Measurements from ENCODE around the gene SLC24A3. TPM values are rescaled to one million over a fixed set of nuclear protein-coding genes. Genes with fewer than 3 reads are reported as not detected.

SLC24A3 gene
- total and polyA plus RNA-seq, 5 donors, result 0.57 to 1.1 (median 0.76) TPM

DNA sequence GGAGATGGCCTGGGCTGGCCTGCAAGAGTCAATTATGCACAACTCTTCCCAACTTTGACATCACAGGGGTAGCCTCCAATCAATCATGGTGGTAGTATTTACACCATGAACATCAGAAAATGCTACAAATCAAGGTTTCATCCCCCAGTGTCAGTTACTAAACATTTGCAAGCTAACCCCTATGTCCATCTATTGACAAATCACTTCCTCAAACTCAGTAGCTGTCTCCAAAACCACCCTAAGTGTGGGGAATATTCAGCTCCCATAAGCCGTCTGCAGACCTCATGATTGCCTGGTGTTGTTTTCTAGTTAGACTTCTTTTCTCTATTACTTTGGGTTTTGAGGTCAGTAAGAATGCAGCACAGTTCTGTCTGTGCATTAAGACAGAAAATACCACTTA lies 344.8 kb downstream of the SLC24A3 start:
- ATAC-seq, result no peak
- no peak for DNase-seq
- no peaks in the 10 kb centered on the region for H3K4me1 ChIP-seq (ENCODE audit: control insufficient read depth, insufficient read depth, low read length)
- no peak overlapping the region for H3K27ac ChIP-seq (ENCODE audit: low read length)
- H3K4me3 ChIP-seq (ENCODE audit: low read length), result no peak overlapping the region
- no peaks in the 10 kb centered on the region for H3K9me3 ChIP-seq (ENCODE audit: control insufficient read depth, low read length)
- 83% methylated on average over 1 of the region's 1 CpG for WGBS
- H3K27me3 ChIP-seq (ENCODE audit: control insufficient read depth, insufficient read depth), result no peaks in the 10 kb centered on the region
- intact Hi-C loops (cut with DNase I), result no loop called here

DNA sequence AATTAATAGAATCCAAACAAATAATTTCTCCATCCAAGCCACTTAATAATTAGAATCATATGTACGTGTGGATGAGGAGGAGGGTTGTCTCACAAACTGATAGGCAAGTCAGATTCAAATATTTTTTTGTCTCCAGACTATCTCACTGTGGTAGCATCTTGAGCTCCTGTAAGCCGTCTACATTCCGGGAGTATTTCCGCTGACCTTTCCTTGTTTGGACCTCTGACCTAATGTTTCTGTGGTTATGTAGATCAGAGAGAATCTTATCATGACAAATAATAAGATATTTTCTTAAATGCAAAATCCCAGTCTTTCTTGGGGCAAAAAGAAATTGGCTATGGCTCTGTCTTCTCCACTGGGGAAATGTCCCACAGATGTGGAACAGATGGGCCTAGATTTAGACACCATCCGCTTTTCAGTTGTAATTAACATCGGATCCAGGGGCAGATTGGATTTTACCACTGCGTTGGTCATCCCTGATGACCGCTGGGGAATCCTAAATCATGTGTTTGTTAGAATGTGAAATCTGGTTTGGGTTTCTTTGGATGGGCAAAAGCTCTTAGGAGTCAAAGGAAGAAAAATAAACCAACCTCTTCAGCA lies 348.5 kb downstream of the SLC24A3 start:
- no peaks in the 10 kb centered on the region for H3K9me3 ChIP-seq (ENCODE audit: control insufficient read depth, low read length)
- DNase-seq (no peak), ATAC-seq (no peak)
- H3K27me3 ChIP-seq (ENCODE audit: control insufficient read depth, insufficient read depth), result no peaks in the 10 kb centered on the region
- H3K4me3 ChIP-seq (ENCODE audit: low read length), result no peak overlapping the region
- intact Hi-C loops (cut with DNase I), result loop anchor here in 1 of 4 donors (10.0 kb wide), 1 partner anchor 146 kb away; no protein-coding TSS in a partner anchor
- no peak overlapping the region for H3K27ac ChIP-seq (ENCODE audit: low read length)
- no peaks in the 10 kb centered on the region for H3K4me1 ChIP-seq (ENCODE audit: control insufficient read depth, insufficient read depth, low read length)
- WGBS, result 64% methylated on average over 8 of the region's 8 CpGs

DNA sequence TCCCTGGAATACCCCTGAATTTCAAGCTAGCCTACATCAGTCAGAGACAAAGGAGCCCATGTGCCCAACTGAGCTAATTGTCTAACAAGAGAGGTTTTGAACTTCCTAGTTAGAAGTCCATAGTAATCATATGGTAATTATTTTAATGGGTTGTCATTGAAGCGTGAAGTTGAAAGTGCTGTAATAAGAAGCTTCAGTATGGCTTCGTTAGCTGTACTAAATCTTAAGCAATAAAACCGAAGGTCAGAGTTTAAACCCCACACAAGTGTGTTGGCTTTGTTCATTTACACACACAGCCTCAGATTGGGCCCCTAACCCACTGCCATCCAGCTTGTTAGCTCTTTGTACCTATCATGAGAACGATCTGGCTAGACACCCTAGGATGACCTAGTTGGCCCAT lies 350.0 kb downstream of the SLC24A3 start:
- Histone ChIP-seq H3K9me3 (ENCODE audit: control insufficient read depth, low read length) (no peaks in the 10 kb centered on the region), H3K4me3 (ENCODE audit: low read length) (no peak overlapping the region), H3K27me3 (ENCODE audit: control insufficient read depth, insufficient read depth) (no peaks in the 10 kb centered on the region), H3K4me1 (ENCODE audit: control insufficient read depth, insufficient read depth, low read length) (no peaks in the 10 kb centered on the region), H3K27ac (ENCODE audit: low read length) (no peak overlapping the region)
- ATAC-seq, result no peak
- intact Hi-C loops (cut with DNase I), result loop anchor here in 1 of 4 donors (10.0 kb wide), 1 partner anchor 148 kb away; no protein-coding TSS in a partner anchor
- WGBS, result 85% methylated on average over 4 of the region's 4 CpGs
- no peak for DNase-seq

DNA sequence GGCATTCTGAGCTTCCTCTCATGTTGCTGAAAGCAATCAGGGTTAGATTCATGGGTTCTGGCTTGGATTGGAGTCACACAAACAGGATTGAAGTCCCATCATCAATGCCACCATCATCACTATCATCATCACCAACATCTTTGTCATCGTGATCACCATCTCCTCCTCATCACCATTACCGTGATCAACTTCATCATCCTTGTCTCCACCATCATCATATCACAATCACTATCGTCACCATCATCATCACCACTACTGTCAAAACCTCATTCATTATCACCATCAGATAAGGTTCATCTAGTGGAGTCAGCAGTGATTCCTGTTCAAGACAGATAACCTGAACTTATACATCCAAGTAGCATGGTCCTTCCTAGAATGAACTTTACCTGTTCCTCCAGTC lies 351.8 kb downstream of the SLC24A3 start:
- ATAC-seq, result no peak
- Histone ChIP-seq H3K9me3 (ENCODE audit: control insufficient read depth, low read length) (no peaks in the 10 kb centered on the region), H3K4me3 (ENCODE audit: low read length) (no peak overlapping the region), H3K27ac (ENCODE audit: low read length) (no peak overlapping the region), H3K27me3 (ENCODE audit: control insufficient read depth, insufficient read depth) (no peaks in the 10 kb centered on the region), H3K4me1 (ENCODE audit: control insufficient read depth, insufficient read depth, low read length) (no peaks in the 10 kb centered on the region)
- 91% methylated on average over 3 of the region's 3 CpGs for WGBS
- DNase-seq, result no peak
- intact Hi-C loops (cut with DNase I), result loop anchor here in 1 of 4 donors (10.0 kb wide), 1 partner anchor 149 kb away; no protein-coding TSS in a partner anchor

DNA sequence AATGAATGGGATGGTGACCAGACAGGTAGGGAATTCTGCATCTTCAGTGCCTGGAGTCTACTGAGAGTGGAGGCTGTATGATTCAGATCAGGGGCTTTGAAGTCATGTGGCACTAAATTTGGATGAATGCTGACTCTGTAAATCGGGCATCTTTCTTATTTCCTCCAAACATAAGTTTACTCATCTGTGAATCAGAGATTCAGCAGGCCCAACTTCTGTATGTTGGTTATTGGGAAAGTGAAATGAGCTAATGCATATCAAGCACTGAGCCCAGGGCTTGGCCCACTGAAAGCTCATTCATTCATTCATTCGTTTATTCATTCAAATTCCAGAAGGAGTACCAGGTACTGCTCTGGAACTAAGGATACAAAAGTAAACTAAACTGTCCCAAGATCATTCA lies 353.3 kb downstream of the SLC24A3 start:
- DNase-seq, result no peak
- intact Hi-C loops (cut with DNase I), result loop anchor here in 1 of 4 donors (10.0 kb wide), 1 partner anchor 151 kb away; no protein-coding TSS in a partner anchor
- H3K4me3 ChIP-seq (ENCODE audit: low read length), result no peak overlapping the region
- ATAC-seq, result no peak
- no peaks in the 10 kb centered on the region for H3K4me1 ChIP-seq (ENCODE audit: control insufficient read depth, insufficient read depth, low read length)
- WGBS, result 71% methylated on average over 2 of the region's 2 CpGs
- H3K9me3 ChIP-seq (ENCODE audit: control insufficient read depth, low read length), result no peaks in the 10 kb centered on the region
- H3K27ac ChIP-seq (ENCODE audit: low read length), result no peak overlapping the region
- no peaks in the 10 kb centered on the region for H3K27me3 ChIP-seq (ENCODE audit: control insufficient read depth, insufficient read depth)

DNA sequence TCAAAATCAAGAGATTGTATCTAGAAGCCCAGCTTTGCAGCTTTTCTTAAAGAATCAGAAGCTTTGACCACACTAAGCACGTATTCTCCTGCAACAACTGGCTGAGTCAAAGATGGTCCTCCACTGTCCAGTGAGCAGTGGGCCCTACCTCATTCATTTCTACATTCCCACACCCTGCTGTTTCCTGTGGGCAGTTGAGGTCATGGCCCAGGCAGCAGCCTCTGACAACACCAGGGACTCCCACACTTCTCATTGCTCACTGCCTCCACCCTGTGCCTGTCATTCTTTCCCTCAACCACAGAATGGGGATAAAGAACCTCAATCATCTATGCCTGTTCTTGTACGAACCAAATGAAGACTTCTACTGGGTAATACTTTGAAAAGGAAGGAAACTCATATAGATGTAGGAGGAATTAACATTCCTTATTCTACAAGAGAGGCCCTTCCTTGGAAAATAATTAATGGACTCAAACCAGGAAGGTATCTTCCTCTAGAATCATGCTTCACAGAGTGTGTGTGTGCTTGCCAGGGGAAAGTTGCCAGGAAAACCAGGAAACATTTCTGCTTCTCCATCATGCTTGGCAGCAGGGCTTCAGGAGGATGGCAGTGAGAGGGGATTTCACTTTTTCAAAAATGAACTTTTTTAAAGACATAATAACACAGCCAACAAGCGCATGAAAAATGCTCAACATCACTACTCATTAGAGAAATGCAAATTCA lies 353.9 kb downstream of the SLC24A3 start:
- WGBS, result 61% methylated on average over 3 of the region's 3 CpGs
- H3K27ac ChIP-seq (ENCODE audit: low read length), result no peak overlapping the region
- H3K4me3 ChIP-seq (ENCODE audit: low read length), result no peak overlapping the region
- ATAC-seq (no peak), DNase-seq (no peak)
- H3K27me3 ChIP-seq (ENCODE audit: control insufficient read depth, insufficient read depth), result no peaks in the 10 kb centered on the region
- no peaks in the 10 kb centered on the region for H3K9me3 ChIP-seq (ENCODE audit: control insufficient read depth, low read length)
- intact Hi-C loops (cut with DNase I), result loop anchor here in 1 of 4 donors (10.0 kb wide), 1 partner anchor 152 kb away; no protein-coding TSS in a partner anchor
- no peaks in the 10 kb centered on the region for H3K4me1 ChIP-seq (ENCODE audit: control insufficient read depth, insufficient read depth, low read length)

DNA sequence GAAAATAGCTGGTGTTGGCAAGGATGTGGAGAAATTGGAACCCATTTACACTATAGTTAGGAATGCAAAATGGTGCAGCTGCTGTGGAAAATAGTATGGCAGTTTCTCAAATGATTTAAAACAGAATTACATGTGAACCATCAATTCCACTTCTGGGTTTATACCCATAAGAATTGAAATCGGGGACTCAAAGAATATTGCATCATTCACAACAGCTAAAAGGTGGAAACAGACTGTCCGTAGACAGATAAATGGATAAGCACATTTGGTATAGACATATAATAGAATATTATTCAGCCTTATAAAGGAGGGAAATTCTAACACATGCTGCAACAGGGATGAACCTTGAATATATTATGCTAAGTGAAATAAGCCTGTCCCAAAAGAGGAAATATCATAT lies 355.7 kb downstream of the SLC24A3 start:
- no peak for DNase-seq
- Histone ChIP-seq H3K4me3 (ENCODE audit: low read length) (no peak overlapping the region), H3K27ac (ENCODE audit: low read length) (no peak overlapping the region), H3K4me1 (ENCODE audit: control insufficient read depth, insufficient read depth, low read length) (no peaks in the 10 kb centered on the region), H3K9me3 (ENCODE audit: control insufficient read depth, low read length) (no peaks in the 10 kb centered on the region), H3K27me3 (ENCODE audit: control insufficient read depth, insufficient read depth) (no peaks in the 10 kb centered on the region)
- ATAC-seq, result no peak
- intact Hi-C loops (cut with DNase I), result loop anchor here in 1 of 4 donors (10.0 kb wide), 1 partner anchor 153 kb away; no protein-coding TSS in a partner anchor
- WGBS, result 79% methylated on average over 2 of the region's 2 CpGs

DNA sequence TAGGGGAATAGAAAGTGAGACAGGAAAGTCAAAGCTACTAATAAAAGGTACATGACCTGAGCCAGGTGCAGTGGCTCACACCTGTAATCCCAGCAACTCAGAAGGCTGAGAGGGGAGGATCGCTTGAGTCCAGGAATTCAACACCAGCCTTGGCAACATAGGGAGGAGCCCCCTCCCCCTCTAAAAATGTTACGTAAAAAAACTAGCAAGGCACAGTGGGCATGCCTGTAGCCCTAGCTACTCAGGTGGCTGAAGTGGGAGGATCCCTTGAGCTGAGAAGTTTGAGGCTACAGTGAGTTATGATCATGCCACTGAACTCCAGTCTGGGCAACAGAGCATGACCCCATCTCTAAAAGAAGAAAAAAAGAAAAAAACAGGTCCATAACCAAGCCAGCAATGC lies 359.6 kb downstream of the SLC24A3 start:
- 94% methylated on average over 2 of the region's 2 CpGs for WGBS
- Histone ChIP-seq H3K9me3 (ENCODE audit: control insufficient read depth, low read length) (no peaks in the 10 kb centered on the region), H3K4me1 (ENCODE audit: control insufficient read depth, insufficient read depth, low read length) (no peaks in the 10 kb centered on the region), H3K27me3 (ENCODE audit: control insufficient read depth, insufficient read depth) (no peaks in the 10 kb centered on the region), H3K4me3 (ENCODE audit: low read length) (no peak overlapping the region), H3K27ac (ENCODE audit: low read length) (no peak overlapping the region)
- intact Hi-C loops (cut with DNase I), result no loop called here
- DNase-seq (no peak), ATAC-seq (no peak)

DNA sequence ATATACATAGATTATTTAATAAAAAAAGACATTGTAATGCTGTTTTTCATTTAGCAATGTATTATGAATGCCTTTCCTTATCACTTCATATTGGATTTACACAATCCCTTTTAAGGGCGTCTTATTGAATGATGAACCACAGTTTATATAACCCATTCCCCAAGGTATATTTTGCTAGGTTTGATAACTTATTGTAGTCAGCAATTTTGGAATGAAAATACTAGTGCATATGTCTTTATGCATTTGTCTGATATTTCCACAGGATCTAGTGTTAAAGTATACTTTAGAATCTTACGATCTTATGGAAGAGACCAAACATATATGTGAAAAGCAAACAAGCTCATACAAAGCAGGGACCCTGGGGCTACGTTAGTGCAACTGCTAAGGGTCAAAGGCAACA lies 365.2 kb downstream of the SLC24A3 start:
- no peak overlapping the region for H3K27ac ChIP-seq (ENCODE audit: low read length)
- ATAC-seq (no peak), DNase-seq (no peak)
- no peaks in the 10 kb centered on the region for H3K4me1 ChIP-seq (ENCODE audit: control insufficient read depth, insufficient read depth, low read length)
- H3K4me3 ChIP-seq (ENCODE audit: low read length), result no peak overlapping the region
- 85% methylated on average over 3 of the region's 3 CpGs for WGBS
- H3K9me3 ChIP-seq (ENCODE audit: control insufficient read depth, low read length), result no peaks in the 10 kb centered on the region
- H3K27me3 ChIP-seq (ENCODE audit: control insufficient read depth, insufficient read depth), result no peaks in the 10 kb centered on the region
- intact Hi-C loops (cut with DNase I), result no loop called here

DNA sequence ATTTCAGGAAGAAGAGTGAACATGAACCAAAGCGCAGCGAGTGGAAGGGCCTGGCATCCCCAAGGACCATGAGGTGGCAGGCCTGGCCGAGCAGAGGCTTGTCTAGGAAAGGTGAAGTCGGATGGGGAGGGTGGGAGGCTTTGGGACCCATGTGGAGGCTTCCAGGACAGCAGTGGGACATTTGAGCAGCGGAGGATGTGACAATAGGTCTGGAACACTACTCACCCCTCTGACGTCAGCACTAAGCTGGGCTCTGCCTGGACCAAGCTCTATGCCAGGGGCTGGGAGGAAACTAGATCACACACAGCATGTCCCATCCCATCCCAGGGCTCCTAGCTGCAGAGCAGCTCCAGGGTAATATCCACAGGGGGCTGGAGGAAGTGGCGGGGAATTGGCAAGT lies 370.3 kb downstream of the SLC24A3 start:
- H3K4me3 ChIP-seq (ENCODE audit: low read length), result no peak overlapping the region
- no peaks in the 10 kb centered on the region for H3K9me3 ChIP-seq (ENCODE audit: control insufficient read depth, low read length)
- WGBS, result 77% methylated on average over 7 of the region's 7 CpGs
- H3K27me3 ChIP-seq (ENCODE audit: control insufficient read depth, insufficient read depth), result no peaks in the 10 kb centered on the region
- no peaks in the 10 kb centered on the region for H3K4me1 ChIP-seq (ENCODE audit: control insufficient read depth, insufficient read depth, low read length)
- DNase-seq, result no peak
- intact Hi-C loops (cut with DNase I), result loop anchor here in 3 of 4 donors (5.0 kb wide), 1 partner anchor 375 kb away; no protein-coding TSS in a partner anchor
- no peak overlapping the region for H3K27ac ChIP-seq (ENCODE audit: low read length)
- peak in 1 of 2 donors; percentile 38 for ATAC-seq

DNA sequence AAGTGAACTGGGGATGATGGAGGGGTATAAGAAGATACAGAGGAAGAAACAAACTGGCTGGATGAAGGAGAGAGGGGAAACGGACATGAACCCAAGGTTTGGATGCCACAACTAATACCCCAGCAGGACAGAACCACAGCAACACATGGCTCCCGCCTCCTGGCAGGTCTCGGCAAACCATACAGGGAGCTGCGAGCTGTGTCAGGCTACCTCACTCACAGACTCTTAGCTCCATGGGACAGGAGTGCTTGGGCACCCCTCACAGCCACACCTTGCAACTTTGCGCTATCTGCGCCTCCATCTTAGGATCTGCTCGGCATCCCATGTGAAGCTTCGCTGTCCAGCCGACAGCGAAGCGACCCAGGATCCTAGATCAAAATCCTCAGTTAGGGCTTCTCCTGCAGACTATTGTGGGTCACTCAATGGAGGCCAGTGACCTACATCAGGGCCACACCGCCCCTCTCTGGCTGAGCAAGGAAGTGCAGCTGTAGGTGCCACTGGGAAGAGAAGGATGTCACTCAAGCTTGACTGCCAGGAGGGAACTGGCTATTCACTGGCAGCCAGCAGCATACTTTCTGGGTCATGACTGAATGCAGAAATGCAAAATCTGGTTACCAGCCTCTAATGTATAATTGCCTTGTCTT lies 371.2 kb downstream of the SLC24A3 start:
- DNase-seq (peak; percentile 47 to 88 (median 88)), ATAC-seq (peak; percentile 71 to 77)
- Histone ChIP-seq H3K4me3 (ENCODE audit: low read length) (no peak overlapping the region), H3K27me3 (ENCODE audit: control insufficient read depth, insufficient read depth) (no peaks in the 10 kb centered on the region), H3K4me1 (ENCODE audit: control insufficient read depth, insufficient read depth, low read length) (no peaks in the 10 kb centered on the region), H3K27ac (ENCODE audit: low read length) (no peak overlapping the region), H3K9me3 (ENCODE audit: control insufficient read depth, low read length) (no peaks in the 10 kb centered on the region)
- WGBS, result 41% methylated on average over 12 of the region's 12 CpGs
- intact Hi-C loops (cut with DNase I), result loop anchor here in 3 of 4 donors (5.0 kb wide), 1 partner anchor 376 kb away; no protein-coding TSS in a partner anchor

Measured in right cardiac atrium (tissue), 5 donors.